Activated naive CD4-positive, alpha-beta T cell (primary cell): ENCODE data around the gene IMPDH1.
A peak's percentile ranks its signal among the peaks of the same experiment; 100 is the strongest.

Source experiments
- DNase-seq, 4 experiments: peaks; one replicate each; lab custom pipeline; 2025; lab: John Stamatoyannopoulos, UW

IMPDH1 gene

GRCh38 chr7:128405471-128406313 lies 4.1 kb downstream of the IMPDH1 start:
- peak in 2 of 4 experiments; percentile 8 to 55 for DNase-seq

- no peak for DNase-seq
Measured at GRCh38 chr7:128404886-128405470, 4.8 kb downstream of the IMPDH1 start.

- DNase-seq, result no peak
Measured at GRCh38 chr7:128404143-128404681, 5.6 kb downstream of the IMPDH1 start.

GRCh38 chr7:128403676-128404075 lies 6.1 kb downstream of the IMPDH1 start:
- DNase-seq, result no peak

GRCh38 chr7:128402356-128402755 lies 7.4 kb downstream of the IMPDH1 start:
- no peak for DNase-seq

GRCh38 chr7:128400566-128400965 lies 9.2 kb downstream of the IMPDH1 start:
- DNase-seq, result no peak

- DNase-seq, result no peak
Measured at GRCh38 chr7:128399991-128400390, 9.8 kb downstream of the IMPDH1 start.

GRCh38 chr7:128398841-128399135 lies 11.0 kb downstream of the IMPDH1 start:
- DNase-seq, result no peak

GRCh38 chr7:128398016-128398840 lies 11.6 kb downstream of the IMPDH1 start:
- peak in 2 of 4 experiments; percentile 14 to 23 for DNase-seq

GRCh38 chr7:128396357-128396756 lies 13.4 kb downstream of the IMPDH1 start:
- no peak for DNase-seq

GRCh38 chr7:128395748-128396147 lies 14.0 kb downstream of the IMPDH1 start:
- DNase-seq, result no peak

- DNase-seq, result no peak
Measured at GRCh38 chr7:128394904-128395496, 14.8 kb downstream of the IMPDH1 start.

- no peak for DNase-seq
Measured at GRCh38 chr7:128393526-128394330, 16.1 kb downstream of the IMPDH1 start.

GRCh38 chr7:128392446-128393327 lies 17.1 kb downstream of the IMPDH1 start:
- DNase-seq, result no peak

- DNase-seq, result no peak
Measured at GRCh38 chr7:128391805-128392204, 18.0 kb downstream of the IMPDH1 start.

GRCh38 chr7:128390871-128391565 lies 18.8 kb downstream of the IMPDH1 start:
- DNase-seq, result no peak

GRCh38 chr7:128389618-128390329 lies 20.0 kb downstream of the IMPDH1 start:
- no peak for DNase-seq

GRCh38 chr7:128389085-128389617 lies 20.6 kb downstream of the IMPDH1 start:
- DNase-seq, result no peak

- no peak for DNase-seq
Measured at GRCh38 chr7:128388145-128388485, 21.7 kb downstream of the IMPDH1 start.
